HT-29 (cell line): ENCODE data around the gene NDUFB3. TPM values are rescaled to one million over a fixed set of nuclear protein-coding genes. Genes with fewer than 3 reads are reported as not detected.
"Not testable (repeated sequence)": the region's sequence is repeated elsewhere in the genome, so short reads cannot be mapped to it uniquely, and the experiment has no call there.

Experiments
- DNase-seq: peaks from one replicate; pipeline ENCODE4 v3.0.0-alpha.2; 2015; ENCODE audit warnings: low spot score
- total RNA-seq: library from RNA; depleted of rRNA; stranded (reverse); fragments of >200 nt; shearing (Covaris generic); gene quantifications from 2 replicates; pipeline ENCODE4 v1.2.3, GENCODE V29; 2014

The NDUFB3 gene
- total RNA-seq, 1 experiment from 2014 or later, result 75.3 TPM

DNA sequence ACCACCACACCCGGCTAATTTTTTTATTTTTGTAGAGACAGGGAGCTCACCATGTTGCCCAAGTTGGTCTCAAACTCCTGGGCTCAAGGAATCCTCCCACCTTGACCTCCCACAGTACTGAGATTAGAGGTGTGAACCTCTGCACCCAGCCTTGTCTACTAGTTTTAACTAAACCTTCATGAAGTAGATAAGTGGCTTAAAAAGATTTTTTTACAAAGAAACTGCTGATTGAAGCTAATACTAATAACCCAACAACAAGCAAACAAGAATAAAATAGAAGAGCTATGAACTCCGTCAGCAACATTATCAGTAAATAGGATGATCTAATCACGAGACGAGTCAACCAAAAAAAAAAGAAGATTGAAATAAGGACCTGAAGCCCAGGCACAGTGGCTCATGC lies 18.8 kb downstream of the NDUFB3 start:
- no peak for DNase-seq

DNA sequence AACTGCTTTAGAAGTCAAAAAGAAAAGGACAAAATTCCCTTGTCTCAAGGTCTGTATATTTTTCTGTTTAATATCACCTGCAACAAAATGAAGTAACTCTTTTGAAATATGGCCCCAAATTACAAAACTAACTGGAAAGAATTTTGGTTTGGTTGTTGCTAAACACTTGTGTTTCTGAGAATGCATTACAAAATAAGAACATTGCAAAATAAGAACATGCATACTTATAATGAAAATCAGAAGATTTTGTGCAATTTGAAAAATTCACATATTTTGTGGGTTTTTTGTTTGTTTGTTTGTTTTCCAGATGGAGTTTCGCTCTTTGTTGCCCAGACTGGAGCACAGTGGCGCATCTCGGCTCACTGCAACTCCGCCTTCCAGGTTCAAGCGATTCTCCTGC lies 21.8 kb downstream of the NDUFB3 start:
- no peak for DNase-seq

GRCh38 chr2:201100497-201100896 lies 28.7 kb downstream of the NDUFB3 start:
- DNase-seq, result no peak

GRCh38 chr2:201105759-201106158 lies 34.0 kb downstream of the NDUFB3 start:
- DNase-seq, result no peak

GRCh38 chr2:201107624-201108023 lies 35.8 kb downstream of the NDUFB3 start:
- DNase-seq, result no peak

DNA sequence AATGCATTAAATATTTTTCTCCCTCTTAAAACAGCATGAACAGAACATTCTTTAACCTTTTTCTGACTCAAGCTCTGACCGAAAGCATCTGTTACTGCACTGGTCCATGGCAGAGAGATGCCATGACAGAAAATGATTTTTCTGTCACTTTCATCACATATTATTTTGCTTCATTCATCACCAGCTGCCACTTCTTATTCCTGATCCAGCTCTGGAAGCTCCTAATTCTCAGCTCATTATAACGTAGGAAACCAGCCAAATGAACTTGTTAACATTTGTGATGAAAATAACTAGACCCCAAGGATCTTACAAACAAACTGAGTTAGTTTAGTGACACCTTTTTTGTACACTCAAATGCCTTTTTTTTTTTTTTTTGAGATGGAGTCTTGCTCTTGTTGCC lies 36.5 kb downstream of the NDUFB3 start:
- no peak for DNase-seq

- DNase-seq, result no peak
Measured at GRCh38 chr2:201109186-201109585, 37.4 kb downstream of the NDUFB3 start.

DNA sequence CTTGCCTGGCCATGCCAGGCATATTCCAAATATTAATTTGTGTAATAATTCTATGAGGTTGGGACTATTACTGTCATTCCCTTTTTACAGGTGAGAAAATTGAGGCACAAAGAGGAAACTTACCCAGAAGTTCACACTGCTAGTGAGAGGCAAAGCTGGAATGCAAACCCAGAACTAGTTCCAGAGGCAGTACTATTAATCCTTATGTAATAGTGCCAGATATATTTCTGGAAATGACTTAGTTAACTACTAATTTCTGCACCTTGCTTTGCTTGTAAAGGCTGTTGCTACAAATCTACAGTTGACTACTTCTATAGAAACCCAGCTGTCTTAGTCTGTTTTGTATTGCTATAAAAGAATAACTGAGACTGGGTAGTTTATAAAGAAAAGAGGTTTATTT lies 38.8 kb downstream of the NDUFB3 start:
- no peak for DNase-seq

GRCh38 chr2:201111096-201111495 lies 39.3 kb downstream of the NDUFB3 start:
- DNase-seq, result no peak

GRCh38 chr2:201114350-201114749 lies 42.5 kb downstream of the NDUFB3 start:
- no peak for DNase-seq

- no peak for DNase-seq
Measured at GRCh38 chr2:201114846-201115245, 43.0 kb downstream of the NDUFB3 start.

GRCh38 chr2:201116115-201116958 lies 44.5 kb downstream of the NDUFB3 start, which contains the start of gene CFLAR:
Gene CFLAR, plus strand, starts transcription at chr2:201116164. Its CDS starts 13,702 bp downstream, at chr2:201129866.
- peak; percentile 84 for DNase-seq

GRCh38 chr2:201116959-201117734 lies 45.3 kb downstream of the NDUFB3 start:
- DNase-seq, result peak; percentile 84

DNA sequence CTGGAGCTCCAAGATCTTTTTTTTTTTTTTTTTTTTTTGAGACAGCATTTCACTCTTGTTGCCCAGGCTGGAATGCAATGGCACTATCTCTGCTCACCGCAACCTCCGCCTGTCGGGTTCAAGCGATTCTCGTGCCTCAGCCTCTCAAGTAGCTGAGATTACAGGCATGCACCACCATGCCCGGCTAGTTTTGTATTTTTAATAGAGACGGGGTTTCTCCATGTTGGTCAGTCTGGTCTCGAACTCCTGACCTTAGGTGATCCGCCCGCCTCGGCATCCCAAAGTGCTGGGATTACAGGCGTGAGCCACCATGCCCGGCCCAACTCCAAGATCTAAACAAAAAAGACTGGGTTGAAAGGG lies 45.9 kb downstream of the NDUFB3 start:
- DNase-seq, result not testable (repeated sequence)

DNA sequence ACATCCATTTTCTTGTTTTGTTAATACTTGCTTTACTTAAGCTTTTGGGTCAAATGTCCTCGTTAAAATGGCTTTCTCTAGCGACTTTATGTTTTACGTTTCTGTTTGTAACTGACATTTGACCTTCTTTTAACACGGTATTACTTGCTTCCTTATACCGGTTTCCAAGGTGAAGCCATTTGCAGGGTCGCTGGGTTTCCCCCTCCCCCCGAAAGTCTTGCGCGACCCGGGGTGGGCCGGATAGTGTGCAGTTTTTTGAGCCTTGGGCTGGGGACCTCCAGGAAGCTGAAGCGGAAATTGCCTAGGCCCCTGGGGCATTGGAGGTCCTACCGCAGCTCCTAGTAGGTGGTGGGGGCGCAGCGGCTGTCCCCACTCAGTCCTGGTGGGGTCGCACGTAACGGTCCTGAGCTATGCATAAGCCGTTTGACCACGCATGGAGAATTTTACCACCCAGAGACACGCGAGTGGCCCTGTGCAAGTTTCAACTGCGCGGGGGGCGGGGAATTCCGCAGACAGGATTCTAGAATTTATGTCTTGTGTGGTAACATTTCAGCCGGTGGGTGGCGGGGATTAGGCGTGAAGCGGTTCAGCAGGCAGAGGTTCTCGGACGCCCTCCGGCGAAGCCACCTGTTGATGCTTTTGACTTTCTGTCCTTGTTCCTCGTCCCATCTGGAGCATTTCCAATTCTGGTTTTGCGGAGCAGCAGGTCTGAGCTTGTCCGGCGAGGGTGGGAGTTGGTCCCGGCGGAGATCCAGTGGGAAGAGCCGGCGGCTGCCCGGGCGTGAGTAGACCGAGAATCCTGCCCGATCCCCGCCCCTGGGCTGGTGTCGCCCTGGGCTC lies 46.5 kb downstream of the NDUFB3 start:
- DNase-seq, result peak; percentile 94

DNA sequence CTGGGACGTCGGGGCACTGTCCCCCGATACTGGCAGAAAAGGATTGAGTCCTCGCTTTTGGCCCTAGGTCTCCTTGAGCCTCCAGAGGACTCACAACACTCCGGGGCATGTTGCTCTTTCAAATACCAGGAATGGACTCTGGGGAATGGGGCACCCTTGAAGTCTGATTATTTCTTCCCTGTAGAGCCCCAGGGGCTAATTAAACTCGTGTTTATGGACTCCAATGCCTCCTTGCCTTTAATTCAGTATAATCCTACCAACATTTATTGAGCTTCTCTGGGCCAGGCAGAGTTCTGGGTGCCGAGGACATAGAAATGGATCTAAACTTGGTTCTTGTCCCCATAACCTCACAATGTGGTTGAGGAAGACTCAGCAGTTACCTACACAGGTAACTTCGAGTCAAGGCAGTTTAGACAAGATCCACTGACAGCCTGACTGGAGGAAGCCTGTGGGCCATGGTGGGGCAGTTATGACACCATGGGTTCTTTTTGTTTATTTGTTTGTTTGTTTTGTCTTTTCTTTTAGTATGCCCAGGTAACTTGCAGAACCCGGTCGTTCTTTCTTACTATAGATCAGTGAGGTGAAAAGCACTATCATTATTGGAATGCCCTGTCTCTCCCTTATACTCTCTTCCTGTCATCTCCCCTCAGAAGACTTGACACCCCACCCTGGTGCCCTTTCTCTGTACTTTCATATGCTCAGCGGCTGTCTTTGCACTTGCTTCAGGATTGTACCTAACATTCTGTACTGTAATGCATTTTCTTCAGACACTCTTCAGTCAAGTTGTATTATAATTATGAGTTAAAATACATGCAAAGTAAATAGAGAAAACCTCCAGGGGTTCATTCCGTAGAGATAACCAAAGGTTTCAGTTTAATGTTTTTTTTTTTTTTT lies 47.4 kb downstream of the NDUFB3 start:
- DNase-seq, result peak; percentile 78

DNA sequence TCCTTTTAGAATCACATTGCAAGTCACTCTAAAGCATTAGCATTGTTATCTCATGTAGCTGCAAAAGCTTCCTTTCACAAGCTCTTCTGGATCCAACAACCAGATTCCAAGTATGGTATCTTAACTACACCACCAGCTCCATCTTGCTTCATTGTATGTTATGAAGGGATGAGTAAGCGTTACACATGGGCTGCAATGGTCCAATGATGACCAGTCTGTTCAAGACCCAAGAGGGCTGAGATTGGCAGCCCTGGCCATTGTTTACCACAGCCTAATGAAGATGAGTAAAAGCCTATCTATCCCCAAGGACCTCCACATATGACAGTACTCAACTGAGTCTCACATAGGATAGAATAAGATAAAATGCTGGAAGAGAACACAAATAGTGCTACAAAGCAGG lies 50.5 kb downstream of the NDUFB3 start:
- DNase-seq, result no peak

DNA sequence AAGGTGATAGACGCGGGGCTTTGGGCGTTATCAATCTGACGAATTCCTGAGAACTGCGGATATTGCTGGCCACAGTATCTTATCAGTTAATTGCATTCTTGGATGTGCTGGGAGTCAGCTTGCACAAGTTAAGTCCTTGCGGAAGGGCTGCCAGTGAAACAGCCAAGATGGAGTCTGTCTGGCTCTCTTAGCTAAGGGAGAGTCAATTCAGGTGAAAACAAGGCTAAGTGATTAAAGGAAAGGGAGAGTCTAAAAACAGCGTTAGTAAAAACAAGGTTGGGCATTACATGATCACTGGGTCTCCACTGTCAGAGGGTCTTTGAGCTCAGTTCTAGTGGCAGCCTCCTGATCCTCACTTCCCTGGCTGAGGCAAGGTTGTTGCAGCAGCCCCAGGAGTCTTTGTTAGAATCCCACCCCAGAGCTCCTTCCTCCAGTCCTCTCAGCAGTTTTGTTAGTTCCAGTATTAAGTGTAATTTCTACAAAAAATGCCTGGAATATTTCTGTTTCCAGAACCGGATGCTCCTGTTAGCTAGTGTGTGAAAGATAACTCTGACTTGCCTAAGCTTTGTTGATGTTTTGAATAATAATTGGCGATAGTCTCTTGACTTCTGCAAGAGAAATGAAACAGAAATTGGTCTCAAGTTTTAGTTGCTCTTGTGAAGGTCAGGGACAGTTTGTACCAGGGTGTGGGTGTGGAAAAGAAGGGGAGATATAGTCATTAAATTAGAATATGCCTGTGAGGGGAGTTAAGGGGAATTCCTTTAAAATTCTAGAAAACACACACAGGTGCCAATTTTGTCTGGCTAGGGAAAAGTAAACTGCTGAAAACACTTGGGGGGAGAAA lies 54.7 kb downstream of the NDUFB3 start:
- DNase-seq, result no peak

DNA sequence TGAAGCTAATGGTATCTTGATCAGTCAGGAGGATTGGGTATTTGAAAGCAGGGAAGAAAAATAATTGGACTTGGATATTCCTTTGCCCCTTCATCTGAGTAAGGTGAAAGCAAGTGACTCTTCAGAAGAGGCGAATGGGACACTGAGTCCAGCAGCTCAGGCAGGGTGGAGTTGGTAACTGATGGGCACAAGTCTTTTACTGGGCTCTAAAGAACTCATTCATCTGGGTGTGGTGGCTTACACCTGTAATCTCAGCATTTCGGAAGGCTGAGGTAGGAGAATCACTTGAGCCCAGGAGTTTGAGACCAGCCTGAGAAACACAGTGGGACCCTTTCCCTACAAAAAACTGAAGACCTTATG lies 55.3 kb downstream of the NDUFB3 start:
- DNase-seq, result no peak

DNA sequence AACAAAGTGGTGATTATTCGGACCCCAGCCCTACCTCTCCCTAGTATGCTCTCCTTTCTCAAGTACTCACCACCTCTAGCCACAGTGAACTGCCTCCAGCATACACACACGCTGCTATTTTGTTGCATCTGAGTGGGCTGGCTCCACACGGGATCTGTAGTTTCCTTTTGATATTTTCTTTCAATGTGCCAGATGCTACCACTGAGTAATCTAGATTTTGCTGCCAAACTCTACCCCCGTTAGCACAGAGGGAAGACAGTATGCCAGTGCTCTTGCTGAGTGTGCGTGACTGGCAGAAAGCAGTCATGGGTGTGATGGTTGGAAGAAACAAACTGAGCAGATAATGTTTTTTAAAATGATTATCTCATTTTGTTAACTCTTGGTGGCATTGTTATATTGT lies 55.8 kb downstream of the NDUFB3 start:
- no peak for DNase-seq
